Gastroesophageal sphincter (tissue), 3 donors: ENCODE results near the gene TNS1.

Experiments used
- CTCF ChIP-seq, 4 experiments: fragments of 200-600 bp in 2 of 4; fragments of 450-650 bp in 2 of 4; sonication (generic) in 1 of 4; IDR thresholded peaks; one replicate each; pipeline ENCODE4 v1.5.1; 2017 to 2019; ENCODE audit warnings: antibody characterized with exemption in 4 of 4, mild to moderate bottlenecking in 2 of 4, moderate library complexity in 2 of 4
- POLR2A ChIP-seq, 2 donors: fragments of 450-650 bp; IDR thresholded peaks; one replicate each; pipeline ENCODE4 v1.6.1; 2017; ENCODE audit warnings: antibody characterized with exemption in 2 of 2, mild to moderate bottlenecking in 2 of 2, moderate library complexity in 1 of 2

- TF ChIP-seq CTCF (IDR thresholded peaks at IDR 0.05) (no peak), POLR2A (IDR thresholded peaks at IDR 0.05) (no peak)
These were observed 245.7 kb downstream of the TNS1 start for GRCh38 chr2:217757108-217757463.
